ENCODE results near the gene SLC35F2.

Gene SLC35F2

DNA sequence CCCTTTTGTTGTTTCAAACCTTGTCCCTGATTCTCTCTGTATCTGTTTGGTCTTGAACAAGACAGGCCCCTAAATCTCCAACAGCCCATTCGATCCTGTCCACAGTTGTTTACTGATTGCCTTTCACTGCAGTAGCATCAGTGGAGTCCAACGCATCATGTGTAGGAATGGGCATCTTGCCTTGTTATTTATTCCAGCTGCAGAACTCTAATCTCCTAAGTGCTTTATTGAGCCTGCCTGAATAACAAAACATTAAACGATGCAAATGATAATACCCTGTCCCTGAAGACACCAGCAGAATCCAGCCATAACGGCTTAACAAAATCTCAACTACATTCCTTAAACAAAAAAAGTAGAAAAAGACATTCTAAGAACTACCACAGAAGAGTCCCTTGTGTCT, 50.1 kb downstream of the SLC35F2 start:
- no peak for DNase-seq (ENCODE audit: extremely low read depth, insufficient read length)
- Histone ChIP-seq H3K4me3 (replicated peaks; ENCODE audit: low read depth, low read length) (no peak overlapping the region), H3K27me3 (replicated peaks; ENCODE audit: control insufficient read depth, insufficient read depth, low read length) (no peaks in the 10 kb centered on the region), H3K36me3 (ENCODE audit: control insufficient read depth, insufficient read depth, low read length) (peaks cover 10% of the 10 kb centered on the region)
- TF ChIP-seq, protein P1, sequence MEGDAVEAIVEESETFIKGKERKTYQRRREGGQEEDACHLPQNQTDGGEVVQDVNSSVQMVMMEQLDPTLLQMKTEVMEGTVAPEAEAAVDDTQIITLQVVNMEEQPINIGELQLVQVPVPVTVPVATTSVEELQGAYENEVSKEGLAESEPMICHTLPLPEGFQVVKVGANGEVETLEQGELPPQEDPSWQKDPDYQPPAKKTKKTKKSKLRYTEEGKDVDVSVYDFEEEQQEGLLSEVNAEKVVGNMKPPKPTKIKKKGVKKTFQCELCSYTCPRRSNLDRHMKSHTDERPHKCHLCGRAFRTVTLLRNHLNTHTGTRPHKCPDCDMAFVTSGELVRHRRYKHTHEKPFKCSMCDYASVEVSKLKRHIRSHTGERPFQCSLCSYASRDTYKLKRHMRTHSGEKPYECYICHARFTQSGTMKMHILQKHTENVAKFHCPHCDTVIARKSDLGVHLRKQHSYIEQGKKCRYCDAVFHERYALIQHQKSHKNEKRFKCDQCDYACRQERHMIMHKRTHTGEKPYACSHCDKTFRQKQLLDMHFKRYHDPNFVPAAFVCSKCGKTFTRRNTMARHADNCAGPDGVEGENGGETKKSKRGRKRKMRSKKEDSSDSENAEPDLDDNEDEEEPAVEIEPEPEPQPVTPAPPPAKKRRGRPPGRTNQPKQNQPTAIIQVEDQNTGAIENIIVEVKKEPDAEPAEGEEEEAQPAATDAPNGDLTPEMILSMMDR (IDR thresholded peaks at IDR 0.05; ENCODE audit: insufficient read depth, low read length, poor library complexity, severe bottlenecking) = no peak

DNA sequence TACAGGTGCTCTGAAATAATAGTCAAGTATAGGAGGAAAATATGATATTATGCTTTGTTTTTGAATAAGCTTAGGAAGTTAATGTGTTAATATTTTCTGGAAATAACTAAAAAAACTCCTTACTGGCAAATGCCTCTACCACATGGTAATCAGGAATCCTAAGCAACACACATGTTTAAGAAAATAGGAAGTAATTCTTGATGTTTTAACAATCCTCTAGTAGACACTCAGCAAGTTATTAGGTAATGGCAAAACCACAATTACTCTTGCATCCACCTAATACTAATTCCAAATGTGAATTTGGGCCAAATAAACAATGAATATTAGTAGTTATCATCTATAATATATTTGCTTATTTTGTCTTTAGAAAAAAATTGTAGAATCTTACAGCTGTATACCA, 53.6 kb downstream of the SLC35F2 start:
- no peak overlapping the region for H3K4me3 ChIP-seq (replicated peaks; ENCODE audit: low read depth, low read length)
- TF ChIP-seq, protein P1 (IDR thresholded peaks at IDR 0.05; ENCODE audit: insufficient read depth, low read length, poor library complexity, severe bottlenecking) = no peak
- DNase-seq (ENCODE audit: extremely low read depth, insufficient read length) = no peak
- H3K36me3 ChIP-seq (ENCODE audit: control insufficient read depth, insufficient read depth, low read length) = peaks cover 12% of the 10 kb centered on the region
- no peaks in the 10 kb centered on the region for H3K27me3 ChIP-seq (replicated peaks; ENCODE audit: control insufficient read depth, insufficient read depth, low read length)

DNA sequence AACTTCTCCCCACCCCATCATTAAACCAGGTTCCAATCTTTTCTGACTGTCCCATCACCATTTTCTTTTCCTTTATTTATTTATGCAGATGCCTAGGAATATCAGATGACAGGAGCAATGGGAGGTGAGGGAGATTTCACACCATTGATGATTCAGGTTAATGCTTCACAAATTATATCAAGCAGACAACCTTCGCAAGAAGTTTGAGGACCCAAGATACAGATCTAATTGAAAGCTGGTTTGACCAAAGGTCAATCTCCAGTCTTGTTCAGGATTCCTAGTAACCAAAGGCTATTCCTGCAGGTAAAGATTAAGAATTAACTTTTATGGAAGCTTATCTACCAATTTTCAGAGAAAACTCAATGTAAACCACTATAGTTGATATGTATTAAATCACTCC, 54.4 kb downstream of the SLC35F2 start:
- no peak overlapping the region for H3K4me3 ChIP-seq (replicated peaks; ENCODE audit: low read depth, low read length)
- H3K36me3 ChIP-seq (ENCODE audit: control insufficient read depth, insufficient read depth, low read length) = peaks cover 12% of the 10 kb centered on the region
- TF ChIP-seq, protein P1 (IDR thresholded peaks at IDR 0.05; ENCODE audit: insufficient read depth, low read length, poor library complexity, severe bottlenecking) = no peak
- DNase-seq (ENCODE audit: extremely low read depth, insufficient read length) = no peak
- no peaks in the 10 kb centered on the region for H3K27me3 ChIP-seq (replicated peaks; ENCODE audit: control insufficient read depth, insufficient read depth, low read length)

DNA sequence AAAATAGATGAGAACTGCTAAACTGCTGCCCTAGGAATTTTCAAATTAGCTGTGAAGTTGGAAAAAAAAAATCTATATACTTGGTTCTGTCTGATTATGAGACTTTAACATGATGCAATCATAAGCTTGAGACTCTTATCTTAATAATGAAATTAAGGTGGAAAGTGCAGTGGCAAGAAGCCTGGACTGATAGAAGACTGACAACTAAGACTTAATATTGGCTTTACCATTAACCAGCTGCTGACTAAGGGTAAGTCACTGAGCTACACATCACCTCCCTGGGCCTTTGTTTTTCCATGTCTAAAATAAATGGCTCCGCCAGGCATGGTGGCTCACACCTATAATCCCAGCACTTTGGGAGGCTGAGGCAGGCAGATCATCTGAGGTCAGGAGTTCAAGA, 56.9 kb downstream of the SLC35F2 start:
- Histone ChIP-seq H3K4me3 (replicated peaks; ENCODE audit: low read depth, low read length) (no peak overlapping the region), H3K36me3 (ENCODE audit: control insufficient read depth, insufficient read depth, low read length) (peaks cover 11% of the 10 kb centered on the region), H3K27me3 (replicated peaks; ENCODE audit: control insufficient read depth, insufficient read depth, low read length) (no peaks in the 10 kb centered on the region)
- TF ChIP-seq, protein P1 (IDR thresholded peaks at IDR 0.05; ENCODE audit: insufficient read depth, low read length, poor library complexity, severe bottlenecking) = no peak
- no peak for DNase-seq (ENCODE audit: extremely low read depth, insufficient read length)

DNA sequence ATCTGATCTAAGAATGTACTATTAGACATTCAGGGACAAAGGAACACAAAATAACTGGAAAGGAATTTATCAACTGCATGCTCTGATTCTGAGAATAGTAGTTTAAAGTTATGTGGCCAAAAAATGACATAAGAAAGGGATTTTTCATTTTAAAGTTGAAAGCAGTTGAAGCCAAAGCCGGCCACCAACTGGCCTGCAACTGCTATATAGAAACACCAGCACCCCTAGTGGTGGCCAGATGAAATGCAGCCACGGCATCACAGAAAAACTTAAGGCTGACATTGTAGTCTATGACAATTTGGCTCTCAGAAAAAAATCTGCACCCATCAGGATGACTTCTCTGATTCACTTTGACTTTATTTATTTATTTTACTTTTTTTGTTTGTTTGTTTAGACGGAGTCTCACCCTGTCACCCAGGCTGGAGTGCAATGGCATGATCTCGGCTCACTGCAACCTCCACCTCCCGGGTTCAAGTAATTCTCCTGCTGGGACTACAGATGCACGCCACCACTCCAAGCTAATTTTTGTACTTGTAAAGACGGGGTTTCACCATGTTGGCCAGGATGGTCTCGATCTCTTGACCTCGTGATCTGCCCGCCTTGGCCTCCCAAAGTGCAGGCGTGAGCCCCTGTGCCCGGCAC, 59.2 kb downstream of the SLC35F2 start:
- no peak for DNase-seq (ENCODE audit: extremely low read depth, insufficient read length)
- no peaks in the 10 kb centered on the region for H3K27me3 ChIP-seq (replicated peaks; ENCODE audit: control insufficient read depth, insufficient read depth, low read length)
- H3K36me3 ChIP-seq (ENCODE audit: control insufficient read depth, insufficient read depth, low read length) = peaks cover 7% of the 10 kb centered on the region
- H3K4me3 ChIP-seq (replicated peaks; ENCODE audit: low read depth, low read length) = no peak overlapping the region
- TF ChIP-seq, protein P1 (IDR thresholded peaks at IDR 0.05; ENCODE audit: insufficient read depth, low read length, poor library complexity, severe bottlenecking) = peak; percentile 95

DNA sequence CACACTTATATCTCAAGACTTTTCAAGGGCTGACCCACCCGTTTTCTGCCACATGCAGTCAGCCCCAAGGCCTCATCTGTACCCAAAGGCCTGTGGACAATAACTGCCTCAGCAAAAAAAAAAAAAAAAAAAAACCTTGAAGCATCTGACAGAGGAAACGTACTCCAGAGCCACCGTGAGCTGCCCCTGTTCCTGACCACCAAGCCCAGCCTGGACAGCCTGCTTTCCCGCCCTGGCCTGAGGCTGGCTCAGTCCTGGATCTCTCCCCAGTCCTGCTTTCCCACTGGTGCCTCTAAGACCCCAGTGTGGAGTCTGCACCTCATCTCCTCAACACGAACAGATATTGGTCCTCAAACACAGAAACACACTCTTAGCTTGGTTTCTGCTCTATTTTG, 66.5 kb downstream of the SLC35F2 start:
- no peak for DNase-seq (ENCODE audit: extremely low read depth, insufficient read length)
- TF ChIP-seq, protein P1 (IDR thresholded peaks at IDR 0.05; ENCODE audit: insufficient read depth, low read length, poor library complexity, severe bottlenecking) = no peak
- Histone ChIP-seq H3K27me3 (replicated peaks; ENCODE audit: control insufficient read depth, insufficient read depth, low read length) (no peaks in the 10 kb centered on the region), H3K36me3 (ENCODE audit: control insufficient read depth, insufficient read depth, low read length) (peaks cover 13% of the 10 kb centered on the region), H3K4me3 (replicated peaks; ENCODE audit: low read depth, low read length) (no peak overlapping the region)
